HG02973 (cell line): ENCODE measurements around the gene SMAD2.
"Not testable (repeated sequence)": the region's sequence is repeated elsewhere in the genome, so short reads cannot be mapped to it uniquely, and the experiment has no call there.

Source experiments
- ATAC-seq: cut with Tn5 transposase; IDR thresholded peaks from one replicate; pipeline ENCODE4 v1.9.1; 2021; ENCODE audit warnings: moderate library complexity; ENCODE audit not compliant: unreplicated experiment

Gene SMAD2

GRCh38 chr18:47930199-47930930 lies at the start of gene SMAD2:
Gene SMAD2 (minus strand): TSS chr18:47930659. CDS start chr18:47896756, 33,903 bp downstream.
- peak; percentile 52 for ATAC-seq

GRCh38 chr18:47979611-47980200 lies 49.2 kb upstream of the SMAD2 start:
- ATAC-seq, result no peak

DNA sequence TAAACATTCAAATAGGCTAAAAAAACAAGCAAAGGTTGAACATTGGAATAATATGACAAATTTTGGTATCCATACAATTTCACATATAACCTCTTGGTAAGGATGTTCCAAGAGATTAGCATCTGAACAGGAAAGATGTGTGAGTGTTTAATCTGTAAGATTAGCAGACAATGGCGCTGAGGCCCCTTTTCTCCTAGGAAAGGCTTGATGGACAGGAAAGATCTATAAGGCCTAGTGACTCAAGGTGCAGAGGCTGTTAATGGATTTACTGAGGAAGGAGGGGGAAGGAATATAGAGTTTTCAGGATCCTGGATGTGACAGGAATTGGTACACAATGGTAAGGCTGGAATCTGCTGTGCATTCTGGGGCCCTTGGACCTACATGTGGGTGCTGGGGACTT lies 48.1 kb upstream of the SMAD2 start:
- ATAC-seq, result no peak

DNA sequence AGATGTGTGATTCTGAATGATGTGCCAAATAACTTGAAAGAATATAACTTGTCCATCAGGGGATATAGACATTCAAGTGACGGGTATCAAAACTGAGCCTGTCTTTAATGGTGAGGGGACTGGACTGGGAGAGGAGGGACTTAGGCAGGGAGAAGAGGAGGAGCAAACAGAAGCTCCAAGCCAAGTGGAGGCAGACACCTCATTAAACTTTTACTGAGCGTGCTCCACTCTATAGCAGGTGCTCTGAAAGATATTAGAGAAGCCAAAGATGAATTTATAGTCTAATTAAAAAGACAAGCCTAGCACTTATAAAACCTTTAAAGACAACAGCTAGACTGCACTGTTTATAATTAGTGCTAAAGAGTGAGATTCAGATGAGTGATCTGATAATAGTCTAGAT lies 47.7 kb upstream of the SMAD2 start:
- no peak for ATAC-seq

- ATAC-seq, result no peak
Observed at GRCh38 chr18:47975701-47976100, 45.2 kb upstream of the SMAD2 start.

DNA sequence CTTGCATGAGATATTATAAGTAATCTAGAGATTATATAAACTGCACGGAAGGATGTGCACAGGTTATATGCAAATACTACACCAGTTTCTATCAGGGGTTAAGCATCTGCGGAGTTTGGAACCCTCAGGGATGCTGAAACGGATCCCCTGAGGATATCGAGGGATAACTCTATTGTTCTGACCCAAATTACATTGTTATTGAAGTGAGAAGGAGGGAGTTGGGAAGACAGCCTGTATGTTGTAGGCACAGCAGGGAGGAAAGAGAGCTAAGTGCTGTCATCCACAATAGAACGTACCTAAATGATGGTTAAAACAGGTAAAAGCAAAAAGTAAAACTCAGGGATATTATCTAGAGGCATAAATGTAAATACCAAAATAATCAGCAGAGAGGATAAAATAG lies 44.6 kb upstream of the SMAD2 start:
- no peak for ATAC-seq

- ATAC-seq, result peak; percentile 67
Observed at GRCh38 chr18:47970664-47971531, 40.4 kb upstream of the SMAD2 start.

DNA sequence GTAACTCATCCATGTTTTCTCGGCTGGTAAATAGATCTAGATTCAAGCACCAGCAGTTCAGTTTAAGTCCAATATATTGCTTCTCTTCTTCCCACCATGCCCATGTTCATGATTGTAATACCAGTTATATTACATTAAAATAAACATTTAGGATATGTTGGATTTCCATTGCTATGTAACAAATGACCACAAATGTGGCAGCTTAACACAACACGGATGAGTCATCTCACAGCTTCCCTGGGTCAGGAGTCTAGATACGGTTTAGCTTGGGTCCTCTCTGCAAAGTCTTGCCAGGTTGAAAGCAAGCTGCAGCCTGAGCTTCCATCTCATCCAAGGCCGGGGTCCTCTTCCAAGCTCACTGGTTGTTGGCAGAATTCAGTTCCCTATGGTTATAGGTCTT lies 39.4 kb upstream of the SMAD2 start:
- no peak for ATAC-seq

DNA sequence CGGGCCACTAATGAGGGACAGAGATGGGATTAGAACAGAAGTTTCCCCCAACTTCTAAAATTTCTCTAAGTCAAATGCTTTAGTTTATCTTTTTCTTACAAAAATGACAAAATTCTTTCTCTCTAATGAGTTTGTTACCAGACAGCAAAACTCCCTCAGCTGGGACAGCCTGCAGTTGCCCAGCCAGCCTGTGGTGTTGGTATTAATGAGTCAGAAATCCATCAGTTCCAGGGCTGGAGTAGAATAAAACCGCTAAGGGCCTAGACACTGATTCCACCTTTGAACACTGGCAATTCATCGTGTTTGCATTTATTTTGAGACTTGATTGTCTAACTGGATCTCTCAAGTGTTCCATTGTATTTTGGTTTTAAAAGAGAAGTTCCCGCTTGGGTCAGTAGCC lies 38.3 kb upstream of the SMAD2 start:
- ATAC-seq, result no peak

- ATAC-seq, result no peak
Observed at GRCh38 chr18:47968006-47968676, 37.7 kb upstream of the SMAD2 start.

GRCh38 chr18:47964053-47964452 lies 33.6 kb upstream of the SMAD2 start:
- ATAC-seq, result no peak

DNA sequence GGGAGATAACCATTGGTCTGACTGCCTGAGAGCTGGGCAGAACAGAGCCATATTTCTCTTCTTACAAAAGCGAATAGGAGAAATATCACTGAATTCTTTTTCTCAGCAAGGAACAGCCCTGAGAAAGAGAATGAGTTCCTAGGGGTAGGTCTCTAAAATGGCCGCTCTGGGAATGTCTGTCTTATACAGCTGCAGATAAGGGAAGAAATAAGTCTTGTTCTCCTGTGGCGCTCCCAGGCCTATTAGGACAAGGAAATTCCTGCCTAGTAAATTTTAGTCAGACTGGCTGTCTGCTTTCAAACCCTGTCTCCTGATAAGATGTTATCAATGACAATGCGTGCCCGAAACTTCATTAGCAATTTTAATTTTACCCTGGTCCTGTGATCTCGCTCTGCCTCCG lies 30.5 kb upstream of the SMAD2 start:
- not testable (repeated sequence) for ATAC-seq

DNA sequence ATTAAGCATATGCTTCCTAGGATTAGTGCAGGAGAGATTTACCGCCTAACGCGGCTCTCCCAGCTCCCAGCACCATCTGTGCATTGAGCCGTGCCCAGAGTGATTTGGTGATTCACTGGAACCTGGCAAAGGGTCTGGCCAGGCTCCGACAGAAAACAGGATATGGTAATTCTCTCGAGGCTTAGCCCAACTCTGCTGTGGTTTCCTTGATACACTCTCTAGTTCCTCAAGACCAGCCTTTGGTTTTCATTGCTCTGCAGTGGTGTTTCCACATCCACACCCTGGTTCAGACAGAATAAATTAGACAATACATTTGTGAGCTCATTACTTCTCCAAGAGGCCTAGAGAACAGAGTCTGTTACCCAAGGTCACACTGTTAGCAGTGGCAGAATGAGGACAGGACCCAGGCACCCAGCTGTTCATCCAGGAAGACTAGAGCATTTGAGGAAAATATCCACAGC lies 23.0 kb upstream of the SMAD2 start:
- ATAC-seq, result peak; percentile 64

DNA sequence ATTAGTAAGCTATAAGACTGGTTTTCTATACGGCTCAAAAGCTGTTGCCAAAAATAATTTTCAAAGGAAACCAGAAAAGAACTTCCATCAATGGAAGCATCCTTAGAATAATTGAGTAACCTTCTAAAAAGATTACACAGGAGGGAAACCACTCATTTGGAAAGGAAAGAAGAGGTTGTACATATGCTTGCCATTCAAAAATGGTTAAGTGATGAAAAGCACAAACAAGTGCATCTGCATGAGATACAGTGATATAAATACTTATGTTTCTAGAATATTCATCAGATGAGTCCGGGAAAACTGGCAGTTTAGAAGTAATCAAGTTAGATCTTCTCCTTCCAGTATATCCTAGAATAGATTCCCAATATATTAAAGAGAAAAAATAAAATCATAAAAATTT lies 20.1 kb upstream of the SMAD2 start:
- ATAC-seq, result no peak

GRCh38 chr18:47949202-47949601 lies 18.7 kb upstream of the SMAD2 start:
- no peak for ATAC-seq

GRCh38 chr18:47946889-47947288 lies 16.4 kb upstream of the SMAD2 start:
- ATAC-seq, result no peak

DNA sequence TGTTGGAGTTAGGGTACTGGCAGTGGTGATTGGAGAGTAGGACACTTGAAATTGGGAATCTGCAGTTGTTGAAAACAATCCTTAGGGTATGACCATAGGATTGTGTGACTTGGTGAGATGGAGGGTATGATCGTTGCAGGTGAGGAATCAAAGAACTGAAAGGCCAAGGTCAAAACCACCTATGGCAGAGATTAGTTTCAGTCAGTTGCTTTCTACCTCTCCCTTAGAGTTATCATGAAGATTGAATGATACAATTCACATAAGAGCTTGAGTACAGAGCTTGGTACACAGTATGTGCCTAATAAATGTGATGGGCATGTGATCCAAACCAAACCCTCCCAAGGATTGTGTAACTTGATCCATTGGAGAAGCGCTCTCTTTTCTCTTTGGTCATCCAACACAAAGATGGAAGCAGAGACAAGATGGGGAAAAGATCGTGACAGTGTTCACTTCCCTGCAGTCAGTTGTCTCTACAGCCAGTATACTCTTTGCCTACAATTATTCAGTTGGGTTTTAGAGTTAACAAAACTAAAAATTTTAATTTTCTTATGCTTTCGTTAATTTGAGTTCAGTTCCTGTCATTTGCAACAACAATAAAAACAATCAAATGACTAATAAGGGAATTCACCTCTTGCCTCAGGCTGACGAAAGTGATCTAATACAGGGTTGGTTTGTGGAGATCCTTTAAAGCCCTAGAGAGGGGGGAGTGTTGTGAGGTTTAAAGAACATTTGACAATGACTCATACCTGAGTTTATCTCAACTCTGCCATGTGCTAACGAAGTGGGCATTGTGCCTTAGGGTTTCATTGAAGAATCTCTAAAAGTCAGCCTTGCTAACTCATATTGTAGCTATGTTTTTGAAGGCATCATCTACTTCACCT lies 14.8 kb upstream of the SMAD2 start:
- no peak for ATAC-seq

- no peak for ATAC-seq
Observed at GRCh38 chr18:47936952-47937351, 6.5 kb upstream of the SMAD2 start.

DNA sequence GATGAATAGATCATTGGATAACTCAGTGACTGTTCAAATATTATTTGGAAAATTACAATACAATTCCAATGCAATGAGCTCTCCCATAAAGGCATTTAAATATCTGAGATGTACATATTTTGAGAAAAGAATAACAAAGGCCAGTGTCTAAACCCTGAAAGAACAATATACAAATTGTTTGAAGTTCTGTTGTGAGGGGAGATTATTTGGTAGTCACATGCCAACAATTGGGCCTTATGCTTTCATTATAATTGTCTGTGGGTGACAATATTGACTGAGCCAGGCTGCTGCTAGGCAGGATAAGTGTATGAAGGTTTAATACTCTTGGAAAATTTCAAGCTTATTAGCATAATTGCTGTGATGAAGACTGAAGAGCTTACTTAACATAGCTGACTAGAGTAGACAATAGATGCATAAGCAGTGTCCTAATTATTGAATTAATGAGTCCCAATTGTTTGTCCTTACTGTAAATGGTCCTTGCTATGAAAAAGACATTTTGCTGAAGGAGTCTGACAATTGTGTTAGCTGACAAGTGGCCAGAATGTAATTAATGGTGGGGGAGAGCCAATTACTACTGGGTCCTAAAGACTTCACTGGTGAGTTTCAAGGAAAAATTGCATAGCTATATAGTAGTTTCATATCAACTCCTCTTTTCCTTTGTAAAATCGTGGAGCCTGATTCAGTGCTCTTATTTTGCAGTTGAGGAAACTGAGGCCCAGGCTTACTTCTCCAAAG lies 5.0 kb upstream of the SMAD2 start:
- ATAC-seq, result no peak

DNA sequence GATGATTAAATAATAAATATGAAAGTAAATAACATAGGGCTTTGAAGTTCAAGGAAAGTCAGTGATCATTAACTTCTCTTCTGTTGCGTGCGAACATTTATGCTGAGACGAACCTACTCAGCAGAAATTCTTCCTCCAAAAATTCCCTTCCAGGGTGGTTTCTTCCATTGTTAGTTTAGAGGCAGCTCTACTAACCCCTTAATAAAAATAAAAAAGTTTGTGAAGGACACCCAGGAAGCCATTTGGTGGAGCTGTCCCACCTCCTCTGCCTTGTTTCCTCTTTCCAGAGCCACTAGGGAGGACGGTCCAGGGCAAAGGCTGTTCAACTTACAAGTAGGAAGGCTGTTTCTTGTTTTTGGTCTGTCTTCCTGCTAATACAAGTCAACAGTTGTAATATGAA lies 2.1 kb upstream of the SMAD2 start:
- no peak for ATAC-seq
